Memory B cell (primary cell): ENCODE measurements around the gene MYBBP1A.

Experiments
- ATAC-seq: fragments of 150-1000 bp; cut with Tn5 transposase; 2 replicates; pipeline ENCODE4 v1.10.0; 2021; ENCODE audit warnings: low read depth, mild to moderate bottlenecking, moderate library complexity
- DNase-seq, 2 donors: peaks; one replicate each; pipeline ENCODE4 v3.0.0; 2022; ENCODE audit warnings: low spot score in 2 of 2
- H3K27ac Mint-ChIP-seq: one replicate; pipeline ENCODE4 v1.8.0; 2022; ENCODE audit warnings: mild to moderate bottlenecking, moderate library complexity, mixed read lengths
- H3K27me3 Mint-ChIP-seq: one replicate; pipeline ENCODE4 v1.8.0; 2022; ENCODE audit warnings: mixed read lengths
- H3K36me3 Mint-ChIP-seq: one replicate; pipeline ENCODE4 v1.8.0; 2022; ENCODE audit warnings: mild to moderate bottlenecking, mixed read lengths
- H3K4me1 Mint-ChIP-seq: one replicate; pipeline ENCODE4 v1.8.0; 2022; ENCODE audit warnings: mixed read lengths
- H3K4me3 Mint-ChIP-seq: one replicate; pipeline ENCODE4 v1.8.0; 2022; ENCODE audit warnings: mild to moderate bottlenecking, moderate library complexity, mixed read lengths
- H3K9me3 Mint-ChIP-seq: one replicate; pipeline ENCODE4 v1.8.0; 2022; ENCODE audit warnings: mixed read lengths

MYBBP1A gene

GRCh38 chr17:4512156-4513112, 42.8 kb downstream of the MYBBP1A start:
- Mint-ChIP-seq H3K27ac (no peak overlapping the region), H3K27me3 (peaks cover 8% of the 10 kb centered on the region), H3K4me1 (peaks cover 16% of the 10 kb centered on the region), H3K9me3 (no peaks in the 10 kb centered on the region), H3K4me3 (no peak overlapping the region), H3K36me3 (no peaks in the 10 kb centered on the region)
- DNase-seq (no peak), ATAC-seq (no peak)

- Mint-ChIP-seq H3K27ac (no peak overlapping the region), H3K36me3 (no peaks in the 10 kb centered on the region), H3K4me1 (peaks cover 15% of the 10 kb centered on the region), H3K27me3 (peaks cover 10% of the 10 kb centered on the region), H3K9me3 (no peaks in the 10 kb centered on the region), H3K4me3 (no peak overlapping the region)
- DNase-seq, result no peak
- ATAC-seq, result peak; percentile 41
Observed at GRCh38 chr17:4511199-4511932, 43.8 kb downstream of the MYBBP1A start.

- DNase-seq (no peak), ATAC-seq (no peak)
- Mint-ChIP-seq H3K27me3 (peaks cover 10% of the 10 kb centered on the region), H3K4me3 (no peak overlapping the region), H3K9me3 (no peaks in the 10 kb centered on the region), H3K36me3 (no peaks in the 10 kb centered on the region), H3K4me1 (peaks cover 14% of the 10 kb centered on the region), H3K27ac (no peak overlapping the region)
Observed at GRCh38 chr17:4510618-4510941, 44.6 kb downstream of the MYBBP1A start.

- Mint-ChIP-seq H3K4me3 (no peak overlapping the region), H3K4me1 (peaks cover 14% of the 10 kb centered on the region), H3K9me3 (no peaks in the 10 kb centered on the region)
Observed at GRCh38 chr17:4509923-4510617, 45.1 kb downstream of the MYBBP1A start.

DNA sequence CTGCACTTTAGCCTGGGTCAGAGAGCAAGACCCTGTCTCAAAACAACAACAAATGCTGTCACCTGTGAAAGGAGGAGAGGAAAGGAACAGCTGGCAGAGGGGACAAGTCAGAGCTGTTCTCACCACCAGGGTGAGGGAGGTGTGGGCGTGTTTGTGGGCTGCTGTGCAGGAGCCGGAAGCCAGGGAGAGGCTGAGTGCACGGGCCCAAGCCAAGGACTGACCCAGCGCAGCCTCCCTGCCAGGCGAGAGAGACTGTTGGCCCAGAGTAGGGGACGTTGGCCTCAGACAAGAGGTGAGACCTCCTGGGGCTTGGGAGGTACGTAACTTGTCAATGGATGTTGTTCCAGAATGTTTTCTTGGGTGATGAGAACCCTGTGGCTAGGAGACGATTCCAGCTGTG, 45.8 kb downstream of the MYBBP1A start:
- ATAC-seq (no peak), DNase-seq (no peak)
- Mint-ChIP-seq H3K27ac (no peak overlapping the region), H3K4me1 (peaks cover 14% of the 10 kb centered on the region), H3K9me3 (no peaks in the 10 kb centered on the region), H3K36me3 (no peaks in the 10 kb centered on the region), H3K4me3 (no peak overlapping the region), H3K27me3 (peaks cover 12% of the 10 kb centered on the region)

More at GRCh38 chr17:4509923-4510617, 45.1 kb downstream of the MYBBP1A start:
- Mint-ChIP-seq H3K27ac (no peak overlapping the region), H3K36me3 (no peaks in the 10 kb centered on the region), H3K27me3 (peaks cover 10% of the 10 kb centered on the region)
- no peak for ATAC-seq
- no peak for DNase-seq

DNA sequence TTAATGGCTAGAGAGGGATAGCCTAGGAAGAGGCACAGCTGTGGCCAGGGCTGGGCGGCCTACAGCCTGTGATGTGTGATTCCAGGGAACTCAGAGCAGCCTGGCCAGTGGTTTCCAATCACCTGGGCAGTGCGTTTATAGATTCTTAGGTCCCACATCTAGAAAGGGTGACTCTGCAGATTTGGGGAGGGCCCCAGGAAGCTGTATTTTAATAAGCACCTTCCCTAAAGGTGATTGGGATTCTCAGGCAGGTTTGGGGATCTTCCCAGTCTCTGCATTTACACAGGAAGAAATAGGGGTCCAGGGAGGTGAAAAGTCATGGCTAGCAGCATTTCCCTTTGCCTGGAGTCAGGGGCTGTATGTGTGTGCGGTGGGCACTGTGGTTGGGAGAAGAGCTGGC, 47.0 kb downstream of the MYBBP1A start:
- Mint-ChIP-seq H3K36me3 (no peaks in the 10 kb centered on the region), H3K27ac (no peak overlapping the region), H3K4me1 (peaks cover 14% of the 10 kb centered on the region), H3K9me3 (no peaks in the 10 kb centered on the region), H3K27me3 (peaks cover 18% of the 10 kb centered on the region), H3K4me3 (no peak overlapping the region)
- ATAC-seq (no peak), DNase-seq (no peak)

DNA sequence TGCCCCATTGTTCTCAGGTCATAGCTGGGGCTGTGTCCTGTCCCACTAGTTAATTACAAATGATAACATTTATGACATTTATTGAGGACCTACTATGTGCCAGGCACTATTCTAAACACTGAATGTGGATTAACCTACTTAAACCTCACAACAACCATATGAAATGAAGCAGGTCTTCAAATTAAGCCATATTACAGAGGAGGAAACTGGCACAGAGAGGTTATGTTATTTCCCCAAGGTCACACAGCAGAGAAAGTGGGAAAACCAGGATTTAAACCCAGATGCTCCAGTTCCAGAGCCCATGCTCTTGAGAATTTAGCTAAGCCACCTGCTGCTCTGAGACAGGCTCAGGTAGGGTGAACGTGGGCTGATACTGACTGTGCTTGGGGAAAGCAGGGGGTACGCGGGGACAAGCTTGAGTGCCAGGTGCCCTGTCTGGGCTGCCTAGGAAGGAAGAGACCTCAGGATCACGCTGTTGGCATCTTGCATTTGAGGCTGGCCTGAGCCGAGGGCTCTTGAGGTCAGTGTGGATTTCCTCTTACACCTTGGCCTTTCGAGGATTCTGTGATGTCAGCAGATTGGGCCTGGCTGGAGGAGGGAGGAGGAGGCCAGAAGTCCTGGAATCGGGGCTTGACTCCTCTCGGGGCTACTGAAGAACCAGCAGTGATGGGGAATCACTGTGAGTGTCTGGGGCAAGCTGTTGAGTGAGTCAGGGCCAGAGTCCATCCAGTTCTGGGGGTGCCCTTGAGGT, 47.6 kb downstream of the MYBBP1A start:
- Mint-ChIP-seq H3K36me3 (no peaks in the 10 kb centered on the region), H3K9me3 (no peaks in the 10 kb centered on the region), H3K27ac (peak overlapping the region; percentile 36), H3K4me1 (peaks cover 14% of the 10 kb centered on the region), H3K4me3 (no peak overlapping the region), H3K27me3 (peaks cover 18% of the 10 kb centered on the region)
- ATAC-seq, result no peak
- no peak for DNase-seq

- H3K27ac Mint-ChIP-seq, result no peak overlapping the region
Observed at GRCh38 chr17:4506892-4507291, 48.3 kb downstream of the MYBBP1A start.

GRCh38 chr17:4506175-4506813, 48.9 kb downstream of the MYBBP1A start:
- no peak for ATAC-seq
- H3K4me1 Mint-ChIP-seq, result peaks cover 16% of the 10 kb centered on the region
- peaks cover 20% of the 10 kb centered on the region for H3K27me3 Mint-ChIP-seq

More at GRCh38 chr17:4506892-4507291, 48.3 kb downstream of the MYBBP1A start:
- no peak for ATAC-seq
- H3K4me3 Mint-ChIP-seq, result no peak overlapping the region
- no peaks in the 10 kb centered on the region for H3K9me3 Mint-ChIP-seq
- peaks cover 18% of the 10 kb centered on the region for H3K27me3 Mint-ChIP-seq
- no peaks in the 10 kb centered on the region for H3K36me3 Mint-ChIP-seq
- DNase-seq, result no peak
- H3K4me1 Mint-ChIP-seq, result peaks cover 14% of the 10 kb centered on the region

GRCh38 chr17:4505187-4505586, 50.0 kb downstream of the MYBBP1A start:
- H3K4me1 Mint-ChIP-seq, result peaks cover 17% of the 10 kb centered on the region
- no peaks in the 10 kb centered on the region for H3K36me3 Mint-ChIP-seq
- H3K4me3 Mint-ChIP-seq, result no peak overlapping the region
- ATAC-seq, result no peak
- H3K27ac Mint-ChIP-seq, result no peak overlapping the region
- DNase-seq, result no peak
- no peaks in the 10 kb centered on the region for H3K9me3 Mint-ChIP-seq
- peaks cover 23% of the 10 kb centered on the region for H3K27me3 Mint-ChIP-seq

More at GRCh38 chr17:4506175-4506813, 48.9 kb downstream of the MYBBP1A start:
- H3K27ac Mint-ChIP-seq, result no peak overlapping the region
- H3K36me3 Mint-ChIP-seq, result no peaks in the 10 kb centered on the region
- H3K4me3 Mint-ChIP-seq, result no peak overlapping the region
- H3K9me3 Mint-ChIP-seq, result no peaks in the 10 kb centered on the region
- no peak for DNase-seq

DNA sequence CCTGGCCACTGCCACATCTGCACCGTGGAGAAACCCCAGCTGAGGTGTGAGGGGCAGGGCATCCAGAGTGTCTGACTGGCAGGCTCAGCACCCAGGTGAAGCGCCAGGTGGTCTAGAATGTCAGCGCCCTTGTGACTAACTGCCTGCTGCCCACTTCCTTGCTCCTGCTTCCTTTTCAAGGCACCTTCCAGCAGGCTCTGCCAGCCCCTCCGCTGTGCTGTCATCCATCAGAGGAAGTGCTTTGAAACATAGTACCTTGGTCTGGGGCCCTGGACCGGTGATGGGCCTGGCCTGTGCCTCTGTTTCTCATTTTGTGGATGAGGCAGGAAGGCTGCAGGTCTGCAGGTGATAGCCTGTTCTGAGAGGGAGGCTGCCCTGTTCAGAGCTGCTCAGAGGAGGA, 51.0 kb downstream of the MYBBP1A start:
- ATAC-seq (no peak), DNase-seq (no peak)
- H3K9me3 Mint-ChIP-seq, result no peaks in the 10 kb centered on the region
- H3K27me3 Mint-ChIP-seq, result peaks cover 23% of the 10 kb centered on the region
- H3K4me1 Mint-ChIP-seq, result peaks cover 19% of the 10 kb centered on the region
- no peaks in the 10 kb centered on the region for H3K36me3 Mint-ChIP-seq
- H3K4me3 Mint-ChIP-seq, result no peak overlapping the region
- H3K27ac Mint-ChIP-seq, result no peak overlapping the region

GRCh38 chr17:4503283-4504025, 51.7 kb downstream of the MYBBP1A start:
- Mint-ChIP-seq H3K27me3 (peaks cover 20% of the 10 kb centered on the region), H3K4me1 (peaks cover 16% of the 10 kb centered on the region), H3K4me3 (no peak overlapping the region), H3K36me3 (no peaks in the 10 kb centered on the region), H3K27ac (no peak overlapping the region), H3K9me3 (no peaks in the 10 kb centered on the region)
- ATAC-seq (no peak), DNase-seq (no peak)
